Common myeloid progenitor, CD34-positive (primary cell): ENCODE data around the gene ADIPOQ.
"Not testable (repeated sequence)": the region's sequence is repeated elsewhere in the genome, so short reads cannot be mapped to it uniquely, and the experiment has no call there.

ENCODE experiments used
- CTCF ChIA-PET: fragments of 350-600 bp; sonication (Branson Sonifier 250); formaldehyde crosslinking; loops from one replicate; lab custom pipeline; 2021; ENCODE audit warnings: antibody characterized with exemption; lab: Charles Lee
- POLR2A ChIA-PET: fragments of 350-600 bp; sonication (Branson Sonifier 250); formaldehyde crosslinking; loops from one replicate; lab custom pipeline; 2021; ENCODE audit warnings: antibody characterized with exemption; lab: Charles Lee
- DNase-seq, 3 donors: peaks; one replicate each; pipeline versions ENCODE4 v3.0.0 to v3.0.0-alpha.2; 2013
- H3K27ac ChIP-seq, 2 experiments: 1 replicate in 1 of 2; 2 replicates in 1 of 2; pipeline ENCODE4 v1.7.0; 2013; ENCODE audit warnings: inconsistent platforms in 2 of 2, low read length in 2 of 2, mild to moderate bottlenecking in 2 of 2, low read depth in 1 of 2, moderate library complexity in 1 of 2; ENCODE audit not compliant: severe bottlenecking in 2 of 2, insufficient read depth in 1 of 2, poor library complexity in 1 of 2
- H3K27me3 ChIP-seq, 5 experiments: replicated peaks in 2 of 5; 1 replicate in 3 of 5; 2 replicates in 2 of 5; pipeline versions ENCODE4 v1.6.1 to v1.7.0; 2013; ENCODE audit warnings: low read length in 4 of 5, mild to moderate bottlenecking in 2 of 5, moderate library complexity in 2 of 5, inconsistent platforms in 1 of 5; ENCODE audit not compliant: insufficient read depth in 5 of 5, control insufficient read depth in 4 of 5
- H3K36me3 ChIP-seq, 4 experiments: 1 replicate in 2 of 4; 2 replicates in 2 of 4; pipeline versions ENCODE4 v1.6.1 to v1.7.0; 2013; ENCODE audit warnings: low read length in 3 of 4, control low read depth in 1 of 4, mild to moderate bottlenecking in 1 of 4; ENCODE audit not compliant: control insufficient read depth in 4 of 4, insufficient read depth in 4 of 4
- H3K4me1 ChIP-seq, 4 experiments: 1 replicate in 3 of 4; 2 replicates in 1 of 4; pipeline versions ENCODE4 v1.6.1 to v1.7.1; 2013; ENCODE audit warnings: low read length in 3 of 4, mild to moderate bottlenecking in 3 of 4, control low read depth in 1 of 4, inconsistent platforms in 1 of 4, moderate library complexity in 1 of 4; ENCODE audit not compliant: control insufficient read depth in 4 of 4, insufficient read depth in 4 of 4; ENCODE audit errors: control extremely low read depth in 1 of 4
- H3K4me3 ChIP-seq, 7 experiments: 1 replicate in 4 of 7; 2 replicates in 3 of 7; pipeline versions ENCODE4 v1.5.1 to v1.7.0; 2013; ENCODE audit warnings: mild to moderate bottlenecking in 7 of 7, low read length in 6 of 7, moderate library complexity in 6 of 7, inconsistent platforms in 2 of 7, low read depth in 2 of 7, control low read depth in 1 of 7; ENCODE audit not compliant: insufficient read depth in 4 of 7, control insufficient read depth in 1 of 7; ENCODE audit errors: extremely low read depth in 1 of 7
- H3K9me3 ChIP-seq, 5 experiments: 1 replicate in 4 of 5; 2 replicates in 1 of 5; pipeline versions ENCODE4 v1.6.1 to v1.7.1; 2013; ENCODE audit warnings: low read length in 4 of 5, mild to moderate bottlenecking in 2 of 5, inconsistent platforms in 1 of 5, low read depth in 1 of 5, moderate library complexity in 1 of 5; ENCODE audit not compliant: control insufficient read depth in 4 of 5, insufficient read depth in 2 of 5; ENCODE audit errors: control extremely low read depth in 1 of 5
- WGBS: methylation state at CpG from one replicate; pipeline ENCODE4 v1.1.5; 2013; ENCODE audit not compliant: insufficient coverage; 5-methylcytosine and 5-hydroxymethylcytosine counted together

Gene ADIPOQ

DNA sequence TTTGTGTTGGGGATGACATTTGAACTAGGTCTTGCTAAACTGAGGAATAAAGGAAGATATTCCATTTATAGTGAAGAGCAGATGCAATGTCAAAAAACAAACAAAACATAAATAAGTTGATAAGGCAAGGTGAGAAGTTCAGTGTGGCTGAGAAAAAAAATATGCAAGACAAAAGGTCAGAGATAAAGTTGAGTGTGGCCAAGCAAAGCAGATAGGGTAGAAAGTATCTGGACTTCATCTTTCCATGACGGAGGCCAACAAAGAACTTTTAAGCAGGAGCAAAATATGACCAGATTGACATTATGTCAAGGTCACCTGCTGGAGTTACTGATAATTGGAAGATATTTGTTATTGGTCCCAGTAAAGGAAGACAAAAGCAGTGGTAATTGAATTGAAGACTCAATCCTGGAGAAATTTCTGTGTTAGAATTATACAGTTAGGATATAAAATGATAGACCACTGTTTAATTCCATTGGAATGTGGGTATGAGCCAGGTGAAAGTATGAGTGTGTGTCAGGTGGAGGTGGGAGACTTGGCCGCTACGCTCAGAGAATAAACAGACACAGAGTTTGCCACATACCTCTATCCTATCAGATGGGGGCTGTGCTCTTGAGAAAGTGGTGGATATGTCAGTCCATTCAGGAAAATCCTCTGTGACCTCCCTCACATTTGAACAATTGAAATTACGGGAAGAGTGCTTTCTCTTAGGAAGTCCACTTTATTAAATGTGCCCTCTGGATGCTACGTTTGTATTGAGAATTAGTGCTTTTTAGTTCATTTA lies 28.1 kb downstream of the ADIPOQ start:
- Histone ChIP-seq H3K27me3 (no peaks in the 10 kb centered on the region), H3K4me1 (peaks cover 1 to 17% (median 14%) of the 10 kb centered on the region in 4 experiments), H3K36me3 (no peaks in the 10 kb centered on the region), H3K4me3 (peak overlapping the region in 1 of 7 experiments; percentile 28), H3K27ac (no peak overlapping the region), H3K9me3 (no peaks in the 10 kb centered on the region)
- WGBS: 67% methylated on average over 1 of the region's 5 CpGs
- ChIA-PET CTCF (no interaction called here), POLR2A (no interaction called here)
- no peak for DNase-seq

GRCh38 chr3:186871403-186871924 lies 29.0 kb downstream of the ADIPOQ start:
- ChIA-PET POLR2A (no interaction called here), CTCF (interaction anchor here (1.2 to 1.5 kb wide), 3 partner anchors 22 to 60 kb away, joined by 3 to 6 read pairs (median 3); no protein-coding TSS in a partner anchor)
- Histone ChIP-seq H3K36me3 (no peaks in the 10 kb centered on the region), H3K9me3 (no peaks in the 10 kb centered on the region), H3K4me1 (peaks cover 1 to 17% (median 14%) of the 10 kb centered on the region in 4 experiments), H3K27ac (no peak overlapping the region), H3K4me3 (peak overlapping the region in 2 of 7 experiments; percentile 15 to 38), H3K27me3 (no peaks in the 10 kb centered on the region)
- peak; percentile 53 to 73 (median 55) for DNase-seq
- 0% methylated on average over 1 of the region's 2 CpGs for WGBS

- H3K9me3 ChIP-seq, H3K4me3 ChIP-seq, DNase-seq, H3K27me3 ChIP-seq, CTCF ChIA-PET, H3K36me3 ChIP-seq, POLR2A ChIA-PET, H3K27ac ChIP-seq: not testable (repeated sequence)
- peaks cover 1 to 17% (median 14%) of the 10 kb centered on the region in 4 experiments for H3K4me1 ChIP-seq
- WGBS: 70% methylated on average over 4 of the region's 30 CpGs
Measured at GRCh38 chr3:186873796-186874195, 31.3 kb downstream of the ADIPOQ start.

DNA sequence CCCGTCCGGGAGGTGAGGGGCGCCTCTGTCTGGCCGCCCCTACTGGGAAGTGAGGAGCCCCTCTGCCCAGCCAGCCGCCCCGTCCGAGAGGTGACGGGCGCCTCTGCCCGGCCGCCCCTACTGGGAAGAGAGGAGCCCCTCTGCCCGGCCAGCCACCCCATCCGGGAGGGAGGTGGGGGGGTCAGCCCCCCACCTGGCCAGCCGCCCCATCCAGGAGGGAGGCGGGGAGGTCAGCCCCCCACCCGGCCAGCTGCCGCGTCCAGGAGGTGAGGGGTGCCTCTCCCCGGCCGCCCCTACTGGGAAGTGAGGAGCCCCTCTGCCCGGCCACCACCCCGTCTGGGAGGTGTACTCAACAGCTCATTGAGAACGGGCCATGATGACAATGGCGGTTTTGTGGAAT lies 31.7 kb downstream of the ADIPOQ start:
- H3K4me3 ChIP-seq, POLR2A ChIA-PET, DNase-seq, H3K27ac ChIP-seq, H3K9me3 ChIP-seq, H3K27me3 ChIP-seq, CTCF ChIA-PET, H3K36me3 ChIP-seq: not testable (repeated sequence)
- WGBS: no CpG with 5 or more reads among the region's 24 CpGs
- peaks cover 1 to 17% (median 14%) of the 10 kb centered on the region in 4 experiments for H3K4me1 ChIP-seq

DNA sequence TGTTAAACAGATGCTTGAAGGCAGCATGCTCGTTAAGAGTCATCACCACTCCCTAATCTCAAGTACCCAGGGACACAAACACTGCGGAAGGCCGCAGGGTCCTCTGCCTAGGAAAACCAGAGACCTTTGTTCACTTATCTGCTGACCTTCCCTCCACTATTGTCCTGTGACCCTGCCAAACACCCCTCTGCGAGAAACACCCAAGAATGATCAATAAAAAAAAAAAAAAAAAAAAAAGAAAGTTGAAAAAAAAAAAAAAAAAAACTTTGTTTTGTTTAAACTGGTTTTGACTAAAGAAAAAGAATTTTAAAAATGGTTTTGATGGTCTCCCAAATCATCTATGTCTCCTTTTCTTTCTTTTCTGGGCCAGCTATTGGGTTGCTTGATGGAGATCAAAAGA lies 32.3 kb downstream of the ADIPOQ start:
- H3K36me3 ChIP-seq, H3K27me3 ChIP-seq, H3K27ac ChIP-seq, POLR2A ChIA-PET, DNase-seq, H3K4me3 ChIP-seq, CTCF ChIA-PET, H3K9me3 ChIP-seq: not testable (repeated sequence)
- peaks cover 1 to 18% (median 14%) of the 10 kb centered on the region in 4 experiments for H3K4me1 ChIP-seq
- WGBS: no CpG with 5 or more reads among the region's 4 CpGs

GRCh38 chr3:186875708-186876107 lies 33.2 kb downstream of the ADIPOQ start:
- Histone ChIP-seq H3K27me3 (no peaks in the 10 kb centered on the region), H3K9me3 (peaks cover 0 to 4% (median 0%) of the 10 kb centered on the region in 5 experiments), H3K4me1 (peaks cover 1 to 20% (median 12%) of the 10 kb centered on the region in 4 experiments), H3K36me3 (no peaks in the 10 kb centered on the region), H3K4me3 (no peak overlapping the region), H3K27ac (no peak overlapping the region)
- DNase-seq: peak in 1 of 3 donors; percentile 27
- CTCF ChIA-PET: no interaction called here
- WGBS: no CpG with 5 or more reads among the region's 1 CpG
- POLR2A ChIA-PET: no interaction called here

- DNase-seq: peak in 2 of 3 donors; percentile 44 to 71
- ChIA-PET CTCF (interaction anchor here (1.0 to 1.5 kb wide), 2 partner anchors 20 to 27 kb away, joined by 3 to 6 read pairs; no protein-coding TSS in a partner anchor), POLR2A (no interaction called here)
- H3K27ac ChIP-seq: no peak overlapping the region
- WGBS: no CpG with 5 or more reads among the region's 1 CpG
- H3K4me3 ChIP-seq: no peak overlapping the region
- H3K9me3 ChIP-seq: peaks cover 0 to 4% (median 0%) of the 10 kb centered on the region in 5 experiments
- H3K36me3 ChIP-seq: no peaks in the 10 kb centered on the region
- H3K27me3 ChIP-seq: no peaks in the 10 kb centered on the region
- peaks cover 0 to 22% (median 6%) of the 10 kb centered on the region in 4 experiments for H3K4me1 ChIP-seq
Measured at GRCh38 chr3:186879781-186880180, 37.3 kb downstream of the ADIPOQ start.
